HG03103 (cell line): ENCODE data around the gene CBLB.

Experiments used
- ATAC-seq: cut with Tn5 transposase; IDR thresholded peaks from one replicate; pipeline ENCODE4 v1.9.1; 2021; ENCODE audit warnings: low read depth; ENCODE audit not compliant: unreplicated experiment

The CBLB gene

DNA sequence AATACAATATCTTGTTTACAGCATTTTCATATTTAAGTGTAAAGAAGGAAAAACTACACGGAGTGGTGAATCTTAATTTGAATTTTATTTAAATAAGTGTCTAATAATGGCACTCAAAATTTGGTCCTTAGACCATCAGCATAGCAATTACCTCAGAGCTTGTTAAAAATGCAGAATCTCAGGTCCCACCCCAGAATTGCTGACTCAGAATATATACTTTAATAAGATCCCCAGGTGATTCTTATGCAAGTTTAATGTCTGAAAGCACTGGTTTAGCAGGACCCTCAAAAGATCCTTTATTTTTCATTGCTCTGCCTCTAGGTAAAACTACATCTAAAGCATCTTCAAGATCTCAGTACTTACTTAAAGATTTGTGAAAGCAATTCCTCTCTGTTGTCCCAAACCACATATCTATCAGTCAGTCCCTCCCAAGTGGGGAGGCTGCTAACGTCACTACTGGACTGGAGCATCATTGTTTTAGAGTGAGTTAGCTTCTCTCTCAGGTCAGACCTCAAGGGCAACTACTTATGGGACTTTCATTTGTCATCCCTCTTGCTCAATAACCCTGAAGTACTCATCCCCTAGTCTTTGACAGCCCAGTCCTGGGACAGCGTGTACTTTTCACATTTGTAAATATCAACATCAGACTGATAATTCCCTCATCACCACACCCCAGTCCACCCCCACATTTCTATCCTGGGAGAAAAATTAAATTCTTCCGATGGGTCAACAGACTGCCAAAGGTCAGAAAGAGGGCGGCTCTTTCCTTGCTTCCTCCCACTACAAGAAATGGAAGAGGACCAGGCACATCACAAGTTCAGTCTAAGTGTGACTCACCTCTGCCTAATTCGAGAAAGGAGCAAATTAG is 76.7 kb downstream of the CBLB start:
- no peak for ATAC-seq

DNA sequence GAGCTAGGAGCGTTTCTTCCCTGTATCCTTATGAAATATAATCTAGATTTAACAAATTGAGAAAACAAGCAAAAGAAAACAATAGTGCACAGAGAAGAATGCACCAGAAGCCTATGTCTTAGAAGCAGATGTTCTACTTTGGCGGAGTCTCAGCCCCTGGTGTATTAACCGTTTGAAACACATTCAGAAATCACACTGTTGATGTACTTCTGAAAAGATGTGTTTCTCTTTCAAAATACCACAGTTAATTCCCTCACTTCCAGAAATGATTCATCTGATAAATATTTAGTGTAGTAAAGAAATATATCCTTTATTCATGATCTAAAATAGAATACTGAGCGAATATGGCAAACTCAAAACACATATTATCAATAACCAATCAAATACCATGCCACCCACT is 77.7 kb downstream of the CBLB start:
- no peak for ATAC-seq

DNA sequence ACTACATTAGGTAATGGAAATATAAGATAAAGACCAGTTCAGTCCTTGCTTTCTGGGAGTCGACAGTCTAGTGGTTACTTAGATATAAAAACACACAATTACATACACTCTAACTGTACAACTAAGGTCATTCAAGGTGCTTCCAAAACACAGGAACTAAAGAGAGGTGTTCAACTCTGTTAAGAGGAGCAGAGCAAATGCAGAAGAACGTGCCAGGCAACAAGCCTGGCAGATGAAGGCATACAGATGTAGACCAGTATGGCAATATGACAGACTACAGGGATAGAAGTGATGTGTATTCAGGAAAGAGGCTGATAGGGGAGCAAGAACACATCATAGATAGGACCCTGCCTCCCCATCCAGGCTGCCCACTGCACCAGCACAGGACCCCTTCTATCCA is 78.3 kb downstream of the CBLB start:
- ATAC-seq: no peak

- ATAC-seq: no peak
Measured at GRCh38 chr3:105788593-105788992, 80.2 kb downstream of the CBLB start.

DNA sequence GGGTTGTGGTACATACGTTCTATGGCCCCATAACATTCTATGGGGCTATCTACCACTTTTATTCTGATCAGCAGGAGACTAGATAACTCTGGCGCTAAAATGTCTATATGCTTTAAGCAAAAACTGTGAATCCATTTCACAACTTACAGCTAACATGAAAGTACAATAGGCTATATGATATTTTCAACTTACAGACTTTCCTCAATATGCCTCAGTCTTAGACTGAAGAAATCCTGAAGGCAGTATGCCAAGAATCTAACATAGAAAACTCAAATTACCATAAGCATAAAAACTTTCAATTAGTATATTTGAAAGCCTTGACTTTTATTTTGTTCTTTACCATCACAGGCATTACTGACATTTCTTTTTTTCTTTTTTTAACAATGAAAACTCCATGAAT is 81.4 kb downstream of the CBLB start:
- no peak for ATAC-seq

DNA sequence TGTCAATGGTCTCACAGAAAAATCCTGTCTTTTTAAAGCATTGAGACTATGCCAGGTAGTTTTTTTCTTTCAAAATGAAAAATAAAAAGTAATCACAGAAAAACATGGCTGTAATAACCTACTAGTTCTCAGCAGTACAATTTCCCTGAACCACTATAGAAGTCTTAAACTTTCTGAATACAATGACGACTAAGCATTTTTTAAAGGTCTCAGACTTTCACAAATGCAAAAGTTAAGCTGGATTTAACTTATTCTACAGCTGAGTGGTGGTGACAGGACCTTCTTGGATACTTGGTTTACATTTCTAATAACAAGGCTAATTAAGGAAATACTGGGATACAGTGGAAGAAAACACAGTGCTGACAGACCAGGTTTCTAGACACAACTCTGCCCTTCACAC is 81.8 kb downstream of the CBLB start:
- no peak for ATAC-seq

DNA sequence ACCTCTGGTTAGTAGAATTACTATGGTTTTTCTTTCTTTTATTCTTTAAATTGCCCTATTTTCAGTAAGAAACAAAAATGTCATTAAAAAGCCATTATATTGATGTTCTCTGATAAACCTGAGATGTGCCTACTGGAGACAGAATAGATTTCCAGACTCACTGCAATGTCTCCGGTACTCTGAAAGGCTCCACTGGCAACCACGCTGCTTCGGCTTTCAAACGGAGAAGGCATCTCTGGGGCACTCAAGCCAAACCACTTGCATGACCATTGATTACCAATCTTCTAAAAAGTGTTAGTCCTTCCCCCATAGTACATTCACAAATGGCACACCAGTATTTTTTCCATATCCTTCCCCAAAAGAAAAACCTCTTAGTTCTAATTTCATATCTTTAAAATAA is 82.6 kb downstream of the CBLB start:
- no peak for ATAC-seq

DNA sequence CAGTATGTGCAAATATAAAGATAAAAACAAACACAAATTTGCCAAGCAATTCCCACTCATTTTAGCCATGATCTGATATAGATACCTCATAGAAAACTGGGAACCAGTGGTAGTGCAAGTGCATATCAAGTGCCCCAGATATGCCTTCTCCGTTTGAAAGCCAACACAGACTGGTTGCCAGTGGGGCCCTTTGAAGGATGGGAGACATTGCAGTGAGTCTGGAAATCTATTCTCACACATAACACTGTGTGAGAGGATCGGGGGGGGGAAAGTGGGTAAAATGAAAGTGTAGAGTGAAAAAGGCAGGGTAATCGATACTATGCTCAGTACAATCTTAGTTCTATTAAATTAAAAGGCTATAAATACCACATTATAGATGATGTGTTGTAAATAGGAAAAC is 83.0 kb downstream of the CBLB start:
- ATAC-seq: no peak

DNA sequence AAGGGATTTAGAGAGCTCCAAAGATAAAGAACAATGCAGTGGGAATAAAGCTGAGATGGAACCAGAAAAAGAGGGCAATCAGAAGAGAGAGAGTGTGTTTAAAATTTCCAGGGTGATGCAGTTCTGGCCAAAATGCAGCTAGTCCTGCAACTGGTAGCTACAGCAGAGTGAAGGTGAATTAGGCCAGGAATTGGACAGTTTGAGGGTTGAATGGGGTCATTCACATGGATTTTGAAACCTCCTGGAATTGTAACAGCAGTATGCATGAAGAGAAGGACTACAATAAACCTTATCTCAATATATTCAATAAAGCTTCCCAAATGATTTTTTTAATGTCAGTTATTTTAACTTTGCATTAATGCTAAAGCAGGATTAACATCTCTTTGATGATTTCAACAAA is 85.2 kb downstream of the CBLB start:
- ATAC-seq: no peak

- no peak for ATAC-seq
Measured at GRCh38 chr3:105781871-105782270, 86.9 kb downstream of the CBLB start.

DNA sequence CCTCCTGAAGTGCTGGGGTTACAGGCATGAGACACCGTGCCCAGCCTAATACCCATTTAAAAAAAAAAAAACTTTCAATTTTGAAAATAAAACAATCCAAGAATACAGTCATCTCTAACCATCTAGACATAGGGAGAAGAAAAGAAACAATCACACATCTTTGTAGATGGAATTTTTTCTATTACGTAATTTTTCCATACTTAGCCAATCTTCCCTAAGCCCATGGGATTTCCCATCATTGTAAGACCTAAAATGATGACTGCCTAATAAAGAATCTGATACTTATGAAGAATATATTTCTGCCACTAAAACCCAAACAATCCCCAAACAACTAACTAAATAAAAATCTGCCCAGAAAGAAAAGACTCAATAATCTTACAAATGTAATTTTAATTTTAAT is 88.7 kb downstream of the CBLB start:
- ATAC-seq: no peak

GRCh38 chr3:105775368-105775767 is 93.4 kb downstream of the CBLB start:
- no peak for ATAC-seq

DNA sequence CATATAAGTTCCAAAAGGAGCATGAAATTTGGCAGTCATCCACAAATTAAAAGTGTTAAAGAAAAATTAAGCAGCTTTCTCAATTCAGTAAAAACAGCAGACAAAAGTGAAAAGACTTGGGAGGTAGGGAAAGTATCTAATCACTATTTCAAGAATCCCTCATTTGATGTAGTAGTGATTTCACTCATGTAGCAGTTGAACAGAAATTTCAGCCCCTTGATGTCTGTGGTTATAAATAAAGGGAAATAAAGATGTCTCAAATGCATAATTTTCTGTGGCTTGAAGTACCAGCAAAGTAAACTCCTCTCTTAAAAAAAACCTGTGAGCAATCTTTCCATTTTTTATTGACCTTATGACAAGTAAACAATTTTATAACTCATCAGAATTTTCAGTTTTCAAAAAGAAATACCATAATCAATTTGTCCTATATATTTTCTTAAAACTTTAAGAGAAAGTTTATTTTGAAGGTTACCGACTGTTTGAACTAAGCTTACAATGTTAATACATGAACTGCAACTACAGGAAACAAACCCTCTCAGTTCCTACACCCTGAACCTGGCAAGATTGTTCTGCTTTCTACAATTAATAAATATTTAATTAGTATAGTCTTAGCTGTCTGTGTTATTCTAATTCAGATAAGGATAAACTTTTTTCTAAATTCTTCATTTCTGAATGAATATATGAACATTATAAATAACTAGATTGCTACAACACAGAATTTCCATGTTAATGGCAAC is 94.2 kb downstream of the CBLB start:
- no peak for ATAC-seq

DNA sequence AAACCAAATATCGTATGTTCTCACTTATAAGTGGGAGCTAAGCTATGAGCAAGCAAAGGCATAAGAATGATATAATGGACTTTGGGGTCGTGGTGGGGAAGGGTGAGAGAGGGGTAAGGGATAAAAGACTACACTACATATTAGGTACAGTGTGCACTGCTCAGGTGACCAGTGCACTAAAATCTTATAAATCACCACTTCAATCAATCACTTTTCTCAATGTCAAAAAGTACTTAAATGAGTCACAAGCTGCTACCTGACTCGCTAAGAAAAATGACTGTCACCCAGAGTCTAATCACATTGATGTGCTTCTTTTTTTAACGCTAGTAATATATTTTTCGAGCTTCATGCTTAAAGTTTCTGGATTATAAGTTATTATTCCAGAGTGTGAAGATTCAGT is 95.5 kb downstream of the CBLB start:
- ATAC-seq: no peak

DNA sequence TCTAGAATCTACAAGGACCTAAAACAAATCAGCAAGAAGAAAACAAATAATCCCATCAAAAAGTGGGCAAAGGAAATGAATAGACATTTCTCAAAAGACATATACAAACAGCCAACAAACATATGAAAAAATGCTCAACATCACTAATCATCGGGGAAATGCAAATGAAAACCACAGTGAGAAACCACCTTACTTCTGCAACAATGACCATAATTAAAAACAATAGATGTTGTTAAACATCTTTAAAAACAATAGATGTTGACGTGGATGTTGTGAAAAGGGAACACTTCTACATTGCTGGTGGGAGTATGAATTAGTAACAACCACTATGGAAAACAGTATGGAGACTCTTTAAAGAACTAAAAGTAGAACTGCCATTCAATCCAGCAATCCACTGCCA is 96.2 kb downstream of the CBLB start:
- ATAC-seq: no peak

DNA sequence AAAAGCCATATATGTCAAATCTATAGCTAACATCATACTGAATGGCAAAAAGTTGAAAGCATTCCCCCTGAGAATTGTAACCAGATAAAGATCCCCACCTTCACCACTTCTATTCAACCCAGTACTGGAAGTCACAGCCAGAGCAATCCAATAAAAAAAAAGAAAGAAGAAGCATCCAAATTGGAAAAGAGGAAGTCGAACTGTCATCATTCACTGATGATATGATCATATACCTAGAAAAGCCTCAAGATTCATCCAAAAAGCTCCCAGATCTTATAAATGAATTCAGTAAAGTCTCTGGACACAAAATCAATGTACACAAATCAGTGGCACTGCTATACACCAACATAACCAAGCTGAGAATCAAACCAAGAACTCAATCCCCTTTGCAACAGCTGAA is 97.4 kb downstream of the CBLB start:
- no peak for ATAC-seq

- ATAC-seq: no peak
Measured at GRCh38 chr3:105770410-105770809, 98.4 kb downstream of the CBLB start.

- ATAC-seq: no peak
Measured at GRCh38 chr3:105767776-105768175, 101.0 kb downstream of the CBLB start.

- ATAC-seq: no peak
Measured at GRCh38 chr3:105767216-105767615, 101.6 kb downstream of the CBLB start.

GRCh38 chr3:105765308-105765639 is 103.5 kb downstream of the CBLB start:
- ATAC-seq: no peak

DNA sequence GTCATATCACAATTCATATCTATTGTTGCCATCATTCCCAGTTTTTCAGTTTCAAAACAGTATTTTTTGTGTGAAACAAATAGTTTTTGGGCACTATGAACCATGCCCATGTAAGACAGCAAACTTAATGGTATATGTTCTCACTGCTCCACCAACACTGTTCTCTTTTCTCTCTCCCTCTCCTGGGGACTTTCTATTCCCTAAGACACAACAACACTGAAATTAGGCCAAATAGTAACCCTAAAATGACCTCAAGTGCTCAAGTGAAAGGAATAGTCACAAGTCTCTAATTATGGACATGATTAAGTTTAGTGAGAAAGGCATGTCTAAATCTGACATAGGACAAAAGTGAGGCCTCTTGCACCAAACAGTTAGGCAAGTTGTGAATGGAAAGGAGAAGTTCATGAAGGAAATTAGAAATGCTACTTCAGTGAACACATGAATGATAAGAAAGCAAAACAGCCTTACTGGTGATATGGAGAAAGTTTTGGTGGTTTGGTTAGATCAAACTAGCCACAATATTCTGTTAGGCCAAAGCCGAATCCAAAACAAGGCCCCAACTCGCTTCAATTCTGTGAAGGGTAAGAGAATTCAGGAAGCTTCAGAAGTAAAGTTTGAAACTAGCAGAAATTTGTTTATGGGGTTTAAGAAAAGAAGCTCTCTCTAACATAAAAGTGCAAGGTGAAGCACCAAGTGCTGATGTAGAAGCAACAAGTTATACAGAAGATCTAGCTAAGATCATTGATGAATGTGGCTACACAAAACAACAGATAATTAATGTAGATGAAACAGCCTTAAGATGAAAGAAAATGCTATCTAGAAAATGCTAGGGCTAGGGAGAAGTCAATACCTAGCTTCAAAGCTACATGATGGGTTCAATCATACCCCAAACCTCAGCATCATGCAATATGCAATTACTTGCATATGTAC is 104.2 kb downstream of the CBLB start:
- no peak for ATAC-seq
